Stimulated activated CD4-positive, alpha-beta T cell treated with anti-CD3 and anti-CD28 coated beads, Interleukin-2, amount 100 ng/mL, for 24 hours (primary cell): ENCODE results near the gene CPLX1.
"Not testable (repeated sequence)": the region's sequence is repeated elsewhere in the genome, so short reads cannot be mapped to it uniquely, and the experiment has no call there.

ENCODE experiments used
- DNase-seq, 2 donors: peaks; one replicate each; pipeline ENCODE4 v3.0.0-alpha.2; 2020

CPLX1 gene

GRCh38 chr4:819401-820229 is 6.3 kb downstream of the CPLX1 start:
- no peak for DNase-seq

GRCh38 chr4:818106-818921 is 7.6 kb downstream of the CPLX1 start:
- DNase-seq: no peak

- no peak for DNase-seq
Measured at GRCh38 chr4:815464-816146, 10.3 kb downstream of the CPLX1 start.

GRCh38 chr4:814312-814850 is 11.5 kb downstream of the CPLX1 start:
- DNase-seq: no peak

GRCh38 chr4:813900-814299 is 12.0 kb downstream of the CPLX1 start:
- DNase-seq: no peak

GRCh38 chr4:808860-809570 is 16.9 kb downstream of the CPLX1 start:
- no peak for DNase-seq

- DNase-seq: no peak
Measured at GRCh38 chr4:807792-808191, 18.1 kb downstream of the CPLX1 start.

GRCh38 chr4:806979-807378 is 18.9 kb downstream of the CPLX1 start:
- not testable (repeated sequence) for DNase-seq

GRCh38 chr4:804804-805203 is 21.1 kb downstream of the CPLX1 start:
- DNase-seq: no peak

GRCh38 chr4:803884-804283 is 22.0 kb downstream of the CPLX1 start:
- no peak for DNase-seq

- no peak for DNase-seq
Measured at GRCh38 chr4:801436-802124, 24.3 kb downstream of the CPLX1 start.

GRCh38 chr4:797066-797465 is 28.9 kb downstream of the CPLX1 start:
- no peak for DNase-seq

- DNase-seq: no peak
Measured at GRCh38 chr4:796206-796605, 29.7 kb downstream of the CPLX1 start.

- DNase-seq: no peak
Measured at GRCh38 chr4:795726-796119, 30.2 kb downstream of the CPLX1 start.

- peak in 1 of 2 donors; percentile 33 for DNase-seq
Measured at GRCh38 chr4:794900-795725, 30.8 kb downstream of the CPLX1 start.

GRCh38 chr4:793941-794621 is 31.8 kb downstream of the CPLX1 start:
- DNase-seq: no peak

GRCh38 chr4:793093-793861 is 32.7 kb downstream of the CPLX1 start:
- no peak for DNase-seq

- peak in 1 of 2 donors; percentile 31 for DNase-seq
Measured at GRCh38 chr4:792626-793092, 33.3 kb downstream of the CPLX1 start.

GRCh38 chr4:791898-792625 is 33.9 kb downstream of the CPLX1 start:
- DNase-seq: peak; percentile 51 to 67
